Measurements from ENCODE around the gene EIF4EBP3.

DNA sequence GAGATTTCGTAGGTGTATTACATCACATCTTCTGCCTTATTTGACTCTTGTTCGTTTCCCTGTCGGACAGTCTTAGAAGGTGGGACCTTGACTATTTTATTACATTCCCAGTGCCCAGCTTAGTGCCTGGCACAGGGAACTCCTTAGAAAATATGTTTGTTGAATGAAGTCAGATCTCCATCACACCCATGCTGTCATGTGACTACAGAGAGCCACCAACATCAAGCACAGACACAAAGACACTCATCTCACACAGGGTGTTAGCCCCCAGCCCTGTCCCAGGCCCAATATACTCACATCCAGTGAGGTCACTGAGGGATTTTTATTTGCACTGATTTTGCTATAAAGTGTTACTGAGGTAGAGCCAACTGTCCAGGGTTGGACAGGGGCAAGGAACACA lies 10.5 kb downstream of the EIF4EBP3 start:
- no peak for TF ChIP-seq POLR2A (IDR thresholded peaks at IDR 0.05)
- TF ChIP-seq, protein P1, sequence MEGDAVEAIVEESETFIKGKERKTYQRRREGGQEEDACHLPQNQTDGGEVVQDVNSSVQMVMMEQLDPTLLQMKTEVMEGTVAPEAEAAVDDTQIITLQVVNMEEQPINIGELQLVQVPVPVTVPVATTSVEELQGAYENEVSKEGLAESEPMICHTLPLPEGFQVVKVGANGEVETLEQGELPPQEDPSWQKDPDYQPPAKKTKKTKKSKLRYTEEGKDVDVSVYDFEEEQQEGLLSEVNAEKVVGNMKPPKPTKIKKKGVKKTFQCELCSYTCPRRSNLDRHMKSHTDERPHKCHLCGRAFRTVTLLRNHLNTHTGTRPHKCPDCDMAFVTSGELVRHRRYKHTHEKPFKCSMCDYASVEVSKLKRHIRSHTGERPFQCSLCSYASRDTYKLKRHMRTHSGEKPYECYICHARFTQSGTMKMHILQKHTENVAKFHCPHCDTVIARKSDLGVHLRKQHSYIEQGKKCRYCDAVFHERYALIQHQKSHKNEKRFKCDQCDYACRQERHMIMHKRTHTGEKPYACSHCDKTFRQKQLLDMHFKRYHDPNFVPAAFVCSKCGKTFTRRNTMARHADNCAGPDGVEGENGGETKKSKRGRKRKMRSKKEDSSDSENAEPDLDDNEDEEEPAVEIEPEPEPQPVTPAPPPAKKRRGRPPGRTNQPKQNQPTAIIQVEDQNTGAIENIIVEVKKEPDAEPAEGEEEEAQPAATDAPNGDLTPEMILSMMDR (IDR thresholded peaks at IDR 0.05): no peak

All from vagina (tissue), 2 donors.